HEK293 (cell line): ENCODE measurements around the gene CHMP1A.

Experiments used
- CTCF ChIP-seq: fragments of 450-650 bp; formaldehyde crosslinking; IDR thresholded peaks from 2 replicates; pipeline ENCODE4 v1.5.1; 2016; ENCODE audit warnings: missing biosample characterization, missing genetic modification characterization
- PRDM2 ChIP-seq: fragments of 450-650 bp; formaldehyde crosslinking; IDR thresholded peaks from 2 replicates; pipeline ENCODE4 v1.5.1; 2016; ENCODE audit warnings: missing biosample characterization, missing genetic modification characterization, borderline replicate concordance
- TCF7L2 ChIP-seq: IDR thresholded peaks from 2 replicates; pipeline ENCODE4 v1.6.1; 2011; ENCODE audit warnings: low read depth, mild to moderate bottlenecking, inconsistent platforms, low read length, moderate library complexity, borderline replicate concordance
- WT1 ChIP-seq: fragments of 450-650 bp; formaldehyde crosslinking; IDR thresholded peaks from 2 replicates; pipeline ENCODE4 v1.5.1; 2016; ENCODE audit warnings: missing biosample characterization, missing genetic modification characterization
- YY1 ChIP-seq: fragments of 450-650 bp; formaldehyde crosslinking; IDR thresholded peaks from 2 replicates; pipeline ENCODE4 v1.5.1; 2018; ENCODE audit warnings: missing biosample characterization, missing genetic modification characterization
- ZBTB8A ChIP-seq: fragments of 450-650 bp; formaldehyde crosslinking; IDR thresholded peaks from 2 replicates; pipeline ENCODE4 v1.5.1; 2016; ENCODE audit warnings: missing biosample characterization, missing genetic modification characterization
- ZEB2 ChIP-seq: fragments of 450-650 bp; formaldehyde crosslinking; IDR thresholded peaks from 2 replicates; pipeline ENCODE4 v1.5.1; 2016; ENCODE audit warnings: missing biosample characterization, missing genetic modification characterization
- ZIC2 ChIP-seq: fragments of 450-650 bp; formaldehyde crosslinking; IDR thresholded peaks from 2 replicates; pipeline ENCODE4 v1.5.1; 2016; ENCODE audit warnings: missing biosample characterization, missing genetic modification characterization
- ZNF133 ChIP-seq: fragments of 450-650 bp; formaldehyde crosslinking; IDR thresholded peaks from 2 replicates; pipeline ENCODE4 v1.5.1; 2016; ENCODE audit warnings: missing biosample characterization, missing genetic modification characterization
- ZNF138 ChIP-seq: fragments of 450-650 bp; formaldehyde crosslinking; IDR thresholded peaks from 2 replicates; pipeline ENCODE4 v1.5.1; 2016; ENCODE audit warnings: missing biosample characterization, missing genetic modification characterization, borderline replicate concordance
- ZNF148 ChIP-seq: fragments of 450-650 bp; formaldehyde crosslinking; IDR thresholded peaks from 2 replicates; pipeline ENCODE4 v1.5.0; 2017; ENCODE audit warnings: missing biosample characterization, missing genetic modification characterization, borderline replicate concordance
- ZNF274 ChIP-seq, 2 experiments: fragments of 200-500 bp in 1 of 2; fragments of 450-650 bp in 1 of 2; sonication (Bioruptor generic) in 1 of 2; formaldehyde crosslinking in 1 of 2; IDR thresholded peaks; 2 replicates each; pipeline versions ENCODE4 v1.5.1 to v1.6.1; 2014 to 2016; ENCODE audit warnings: borderline replicate concordance in 1 of 2, inconsistent platforms in 1 of 2, low read length in 1 of 2, missing biosample characterization in 1 of 2, missing genetic modification characterization in 1 of 2
- ZNF280D ChIP-seq: fragments of 450-650 bp; formaldehyde crosslinking; IDR thresholded peaks from 2 replicates; pipeline ENCODE4 v1.5.1; 2016; ENCODE audit warnings: missing biosample characterization, missing genetic modification characterization
- ZNF621 ChIP-seq: fragments of 450-650 bp; formaldehyde crosslinking; IDR thresholded peaks from 2 replicates; pipeline ENCODE4 v1.5.1; 2017; ENCODE audit warnings: missing biosample characterization, missing genetic modification characterization

- no peak for TF ChIP-seq CTCF (tag by site-specific recombination)
- TF ChIP-seq ZNF280D (tag by site-specific recombination) = no peak
- no peak for TF ChIP-seq ZIC2 (tag by site-specific recombination)
- no peak for TF ChIP-seq ZNF138 (tag by site-specific recombination)
- no peak for TF ChIP-seq YY1 (tag by site-specific recombination)
- TF ChIP-seq WT1 (tag by site-specific recombination) = no peak
- TF ChIP-seq PRDM2 (tag by site-specific recombination) = no peak
- no peak for TF ChIP-seq ZNF148
- TF ChIP-seq ZBTB8A (tag by site-specific recombination) = no peak
- TF ChIP-seq ZNF133 (tag by site-specific recombination) = no peak
- TF ChIP-seq ZEB2 (tag by site-specific recombination) = no peak
- no peak for TF ChIP-seq ZNF274 (IDR thresholded peaks at IDR 0.05; ENCODE audit: low read length)
- no peak for TF ChIP-seq ZNF274 (tag by site-specific recombination; IDR thresholded peaks at IDR 0.05; ENCODE audit: borderline replicate concordance)
- no peak for TF ChIP-seq ZNF621 (tag by site-specific recombination)
- no peak for TF ChIP-seq TCF7L2
Measured at GRCh38 chr16:89668790-89669158, 11.3 kb upstream of the CHMP1A start.
